Tibial nerve (tissue), 4 donors: ENCODE data around the gene BCL2L11. TPM values are rescaled to one million over a fixed set of nuclear protein-coding genes. Genes with fewer than 3 reads are reported as not detected.

Source experiments
- DNase-seq, 2 donors: peaks; one replicate each; pipeline ENCODE4 v3.0.0-alpha.2; 2019; ENCODE audit warnings: low spot score in 2 of 2
- H3K27ac ChIP-seq, 4 donors: fragments of 200-600 bp; sonication (generic) in 3 of 4; one replicate each; pipeline ENCODE4 v1.5.1; 2017 to 2019; ENCODE audit warnings: mild to moderate bottlenecking in 1 of 4
- H3K27me3 ChIP-seq, 2 donors: fragments of 200-600 bp; sonication (generic) in 1 of 2; one replicate each; pipeline versions ENCODE4 v1.5.1 to v1.6.0; 2017 to 2019
- H3K36me3 ChIP-seq, 3 donors: fragments of 200-600 bp; sonication (generic); one replicate each; pipeline ENCODE4 v1.5.1; 2018 to 2019
- H3K4me1 ChIP-seq, 4 donors: fragments of 200-600 bp; sonication (generic) in 3 of 4; one replicate each; pipeline ENCODE4 v1.5.1; 2017 to 2019
- H3K4me3 ChIP-seq, 4 donors: fragments of 200-600 bp; sonication (generic) in 3 of 4; one replicate each; pipeline ENCODE4 v1.5.1; 2017 to 2019; ENCODE audit warnings: mild to moderate bottlenecking in 1 of 4, moderate library complexity in 1 of 4
- H3K9me3 ChIP-seq, 4 donors: fragments of 200-600 bp; sonication (generic) in 3 of 4; one replicate each; pipeline ENCODE4 v1.5.1; 2017 to 2019
- CTCF ChIP-seq, 5 experiments: fragments of 200-600 bp in 3 of 5; fragments of 450-650 bp in 2 of 5; sonication (generic) in 3 of 5; IDR thresholded peaks; one replicate each; pipeline ENCODE4 v1.5.1; 2016 to 2019; ENCODE audit warnings: antibody characterized with exemption in 5 of 5, mild to moderate bottlenecking in 3 of 5, moderate library complexity in 2 of 5
- EP300 ChIP-seq, 2 donors: sonication (generic); formaldehyde crosslinking; IDR thresholded peaks; one replicate each; pipeline ENCODE4 v1.6.1; 2017; ENCODE audit warnings: antibody characterized with exemption in 2 of 2, mild to moderate bottlenecking in 1 of 2
- POLR2A ChIP-seq, 2 donors: fragments of 450-650 bp; IDR thresholded peaks; one replicate each; pipeline ENCODE4 v1.6.1; 2017; ENCODE audit warnings: antibody characterized with exemption in 2 of 2, mild to moderate bottlenecking in 2 of 2, moderate library complexity in 2 of 2
- WGBS, 2 donors: methylation state at CpG; one replicate each; pipeline ENCODE4 v1.1.5; 2018; 5-methylcytosine and 5-hydroxymethylcytosine counted together
- total RNA-seq, 4 donors: library from RNA; depleted of rRNA; stranded (reverse); fragments of >200 nt; gene quantifications; one replicate each; pipeline ENCODE4 v1.1.0, GENCODE V29; 2016

BCL2L11 gene
- total RNA-seq, 4 donors from 2014 or later, result 8.7 to 36.5 (median 25.8) TPM

DNA sequence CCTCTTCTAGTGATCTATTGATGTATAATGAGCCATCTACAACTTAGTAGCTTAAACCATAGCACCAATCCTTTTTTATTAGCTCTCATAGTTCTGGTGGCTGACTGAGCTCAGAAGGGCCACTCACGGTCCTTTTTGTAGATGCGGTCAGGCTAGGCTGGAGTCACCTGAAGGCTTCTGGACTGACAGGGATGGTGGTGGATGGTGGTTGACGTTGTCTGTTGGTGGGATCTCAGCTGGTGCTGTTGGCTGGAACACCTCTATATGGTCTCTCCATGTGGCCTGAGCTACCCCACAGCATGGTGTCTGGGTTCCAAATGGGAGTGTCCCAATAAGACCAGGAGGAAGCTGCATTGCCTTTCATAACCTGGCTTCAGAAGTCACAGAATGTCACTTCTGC, 68.0 kb downstream of the BCL2L11 start:
- Histone ChIP-seq H3K4me1 (peaks cover 0 to 5% (median 0%) of the 10 kb centered on the region in 4 donors), H3K36me3 (no peaks in the 10 kb centered on the region), H3K9me3 (no peaks in the 10 kb centered on the region), H3K27ac (no peak overlapping the region), H3K4me3 (no peak overlapping the region), H3K27me3 (no peaks in the 10 kb centered on the region)
- DNase-seq, result no peak
- WGBS, 2 donors, result 96 to 98% methylated on average over 3 of the region's 3 CpGs
- no peak for TF ChIP-seq POLR2A (IDR thresholded peaks at IDR 0.05)
- TF ChIP-seq CTCF (IDR thresholded peaks at IDR 0.05), result no peak

DNA sequence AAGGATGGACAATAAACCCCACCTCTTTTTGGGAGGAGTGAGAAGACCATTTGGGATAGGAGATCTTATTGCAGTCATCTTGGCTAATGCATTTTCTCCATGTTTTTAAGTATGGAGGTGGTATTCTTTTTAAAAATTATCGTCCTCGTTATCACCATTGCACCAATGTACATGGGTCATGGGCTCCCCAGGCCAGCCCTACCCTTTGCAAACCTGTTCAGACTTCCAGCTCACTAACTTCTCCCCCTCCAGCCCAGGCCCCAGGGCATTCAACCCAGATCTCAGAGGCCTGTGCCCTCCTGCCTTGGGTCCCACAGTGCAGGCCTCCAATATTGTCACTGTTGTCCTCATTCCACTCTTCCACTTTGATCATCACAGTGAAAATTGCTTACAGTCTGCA, 68.4 kb downstream of the BCL2L11 start:
- H3K36me3 ChIP-seq, result no peaks in the 10 kb centered on the region
- no peak for DNase-seq
- no peaks in the 10 kb centered on the region for H3K27me3 ChIP-seq
- peaks cover 0 to 5% (median 0%) of the 10 kb centered on the region in 4 donors for H3K4me1 ChIP-seq
- TF ChIP-seq POLR2A (IDR thresholded peaks at IDR 0.05) (no peak), EP300 (IDR thresholded peaks at IDR 0.05) (no peak), CTCF (IDR thresholded peaks at IDR 0.05) (no peak)
- no peak overlapping the region for H3K4me3 ChIP-seq
- 96 to 100% methylated on average over 2 of the region's 2 CpGs for WGBS, 2 donors
- H3K9me3 ChIP-seq, result no peaks in the 10 kb centered on the region
- no peak overlapping the region for H3K27ac ChIP-seq

DNA sequence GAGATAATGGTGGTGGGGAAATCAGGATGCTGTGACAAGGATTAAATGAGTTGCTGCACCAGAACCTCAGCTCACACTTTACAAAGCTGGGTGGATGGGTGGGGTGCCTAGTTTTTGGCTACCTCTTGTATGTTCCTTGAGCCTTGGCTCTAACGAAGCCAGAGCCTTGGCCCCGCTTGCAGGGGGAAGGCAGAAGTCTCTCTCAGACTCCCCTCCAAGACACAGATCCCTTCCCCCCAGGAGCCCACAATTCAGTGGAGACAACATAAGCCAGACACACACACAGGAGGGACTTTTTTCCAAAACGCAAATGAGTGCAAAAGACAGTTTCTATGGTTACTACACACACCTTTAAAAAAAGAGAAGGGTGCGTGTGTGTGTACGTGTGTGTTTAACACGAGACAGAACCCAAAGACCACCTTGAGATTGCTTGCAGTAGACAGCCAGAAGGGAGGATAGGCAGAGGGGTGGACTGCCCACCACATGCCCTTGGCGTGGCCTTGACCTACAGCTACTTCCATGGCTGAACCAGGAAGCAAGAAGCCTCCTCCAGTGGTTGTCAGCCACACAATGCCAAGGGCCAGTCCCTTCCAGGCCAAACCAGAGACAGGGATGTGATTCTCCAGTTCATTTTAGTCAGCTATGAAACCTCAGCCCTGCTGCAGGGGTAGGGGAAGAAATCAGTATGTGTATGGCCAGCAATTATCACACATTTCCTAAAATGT, 70.3 kb downstream of the BCL2L11 start:
- Histone ChIP-seq H3K9me3 (no peaks in the 10 kb centered on the region), H3K4me1 (peaks cover 0 to 5% (median 0%) of the 10 kb centered on the region in 4 donors), H3K27ac (no peak overlapping the region), H3K36me3 (no peaks in the 10 kb centered on the region), H3K27me3 (no peaks in the 10 kb centered on the region), H3K4me3 (no peak overlapping the region)
- TF ChIP-seq EP300 (IDR thresholded peaks at IDR 0.05), result no peak
- 90 to 97% methylated on average over 7 of the region's 7 CpGs for WGBS, 2 donors
- DNase-seq, result no peak

DNA sequence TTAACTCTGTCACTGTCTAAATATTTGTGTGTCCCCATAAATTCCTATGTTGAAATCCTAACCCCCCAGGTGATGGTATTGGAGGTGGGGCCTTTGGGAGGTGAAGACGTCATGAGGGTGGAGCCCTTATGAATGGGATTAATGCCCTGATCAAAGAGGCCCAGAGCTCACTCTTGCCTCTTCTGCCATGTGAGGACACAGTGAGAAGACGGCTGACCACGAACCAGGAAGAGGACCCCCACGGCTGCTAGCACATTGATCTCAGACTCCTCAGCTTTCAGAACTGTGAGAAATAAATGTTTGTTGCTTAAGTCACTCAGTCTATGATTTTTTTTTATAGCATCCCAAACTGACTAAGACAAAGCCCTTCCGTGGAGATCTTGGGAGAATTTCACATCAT, 71.2 kb downstream of the BCL2L11 start:
- H3K27ac ChIP-seq, result no peak overlapping the region
- no peaks in the 10 kb centered on the region for H3K9me3 ChIP-seq
- peaks cover 0 to 5% (median 0%) of the 10 kb centered on the region in 4 donors for H3K4me1 ChIP-seq
- no peaks in the 10 kb centered on the region for H3K36me3 ChIP-seq
- no peak for DNase-seq
- 67 to 71% methylated on average over 5 of the region's 5 CpGs for whole genome bisulfite sequencing, 2 donors
- H3K4me3 ChIP-seq, result no peak overlapping the region
- TF ChIP-seq POLR2A (IDR thresholded peaks at IDR 0.05), result no peak
- TF ChIP-seq EP300 (IDR thresholded peaks at IDR 0.05), result no peak
- no peak for TF ChIP-seq CTCF (IDR thresholded peaks at IDR 0.05)
- no peaks in the 10 kb centered on the region for H3K27me3 ChIP-seq

GRCh38 chr2:111192776-111193368, 72.2 kb downstream of the BCL2L11 start:
- Histone ChIP-seq H3K27ac (no peak overlapping the region), H3K4me3 (no peak overlapping the region), H3K27me3 (no peaks in the 10 kb centered on the region), H3K4me1 (peaks cover 0 to 5% (median 0%) of the 10 kb centered on the region in 4 donors), H3K9me3 (no peaks in the 10 kb centered on the region), H3K36me3 (no peaks in the 10 kb centered on the region)
- TF ChIP-seq POLR2A (IDR thresholded peaks at IDR 0.05), result no peak
- no peak for TF ChIP-seq CTCF (IDR thresholded peaks at IDR 0.05)
- no peak for TF ChIP-seq EP300 (IDR thresholded peaks at IDR 0.05)
- WGBS, 2 donors, result 83 to 89% methylated on average over 1 of the region's 1 CpG
- no peak for DNase-seq
